ENCODE results near the gene PPM1A. TPM values are rescaled to one million over a fixed set of nuclear protein-coding genes. Genes with fewer than 3 reads are reported as not detected.

The PPM1A gene
- total and polyA plus RNA-seq, 2 of the 8 experiments (the other 6 are each of a cell fraction or from before 2014, with no cell fraction given), result 14.0 to 51.2 TPM

DNA sequence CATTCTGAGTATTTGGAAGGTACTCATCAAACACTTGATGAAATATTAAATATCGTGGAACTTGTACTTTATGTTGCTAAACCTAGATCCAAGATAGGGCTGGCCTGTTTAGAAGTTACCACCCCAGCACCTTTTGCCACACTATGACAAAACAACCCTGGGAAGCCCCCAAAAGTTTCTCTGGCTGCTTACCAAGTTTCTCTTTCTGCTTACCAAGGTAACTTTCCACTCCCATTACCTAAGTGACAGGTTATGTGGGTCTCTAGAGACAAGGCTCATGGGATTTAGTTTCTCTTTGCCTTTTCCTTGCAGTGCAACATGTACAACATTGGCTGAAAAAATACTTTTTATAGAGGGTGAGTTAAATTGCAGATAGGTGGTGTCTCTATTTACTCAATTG is 28.9 kb upstream of the PPM1A start:
- no peak overlapping the region for H2BK5ac ChIP-seq (ENCODE audit: low read depth, low read length)
- no peak overlapping the region for H2BK12ac ChIP-seq (ENCODE audit: low read depth, low read length)
- H3K27me3 ChIP-seq (replicated peaks in 1 of 4; ENCODE audit: control insufficient read depth in 3 of 4, extremely low read depth in 1 of 4, insufficient read depth in 3 of 4, low read length in 3 of 4), result no peaks in the 10 kb centered on the region; a peak in 1 of 7 replicates
- no peak overlapping the region for H2BK120ac ChIP-seq (replicated peaks; ENCODE audit: low read depth, low read length)
- no peak overlapping the region for H4K91ac ChIP-seq (replicated peaks; ENCODE audit: insufficient read length, low read length)
- H2AFZ ChIP-seq (ENCODE audit: low read length), result no peak overlapping the region
- H3K18ac ChIP-seq (ENCODE audit: extremely low read depth, low read length), result no peak overlapping the region
- no peak overlapping the region for H3K4me3 ChIP-seq (ENCODE audit: extremely low read depth in 1 of 4, insufficient read depth in 2 of 4, low read depth in 3 of 4, low read length in 4 of 4)
- H3K4me1 ChIP-seq (replicated peaks in 1 of 4; ENCODE audit: control insufficient read depth in 3 of 4, insufficient read depth in 4 of 4, low read length in 3 of 4), result peaks cover 0 to 5% (median 0%) of the 10 kb centered on the region in 4 experiments; a peak in 1 of 7 replicates
- no peaks in the 10 kb centered on the region for H3K9me3 ChIP-seq (ENCODE audit: insufficient read depth in 2 of 2, low read depth in 1 of 2, low read length in 1 of 2)
- H3K79me1 ChIP-seq (ENCODE audit: low read depth, low read length), result no peaks in the 10 kb centered on the region
- H3K79me2 ChIP-seq (ENCODE audit: control insufficient read depth in 1 of 2, insufficient read depth in 2 of 2, low read length in 2 of 2), result no peaks in the 10 kb centered on the region
- DNase-seq (ENCODE audit: low read depth in 1 of 2, low spot score in 2 of 2), result no peak
- no peak overlapping the region for H2AK5ac ChIP-seq (ENCODE audit: low read depth, low read length)
- no peak for FAIRE-seq
- H3K14ac ChIP-seq (ENCODE audit: insufficient read length), result no peak overlapping the region
- ChIA-PET CTCF (ENCODE audit: partially characterized antibody) (no interaction called here), POLR2A (ENCODE audit: partially characterized antibody) (no interaction called here)
- H3K4me2 ChIP-seq (ENCODE audit: insufficient read depth in 1 of 2, low read depth in 2 of 2, low read length in 2 of 2), result no peak overlapping the region
- no peaks in the 10 kb centered on the region for H3K23me2 ChIP-seq (ENCODE audit: low read depth, low read length)
- no peak overlapping the region for H4K5ac ChIP-seq (ENCODE audit: insufficient read length, low read depth, low read length)
- H3K36me3 ChIP-seq (ENCODE audit: control insufficient read depth in 2 of 4, insufficient read depth in 4 of 4, low read length in 3 of 4), result no peaks in the 10 kb centered on the region
- H4K20me1 ChIP-seq (replicated peaks in 1 of 2; ENCODE audit: control insufficient read depth in 1 of 2, insufficient read depth in 2 of 2, low read length in 2 of 2), result no peaks in the 10 kb centered on the region
- H3K23ac ChIP-seq (ENCODE audit: insufficient read length), result no peak overlapping the region
- no peak overlapping the region for H2BK20ac ChIP-seq (ENCODE audit: low read length)
- H3K56ac ChIP-seq (replicated peaks; ENCODE audit: insufficient read length, low read depth, low read length), result no peak overlapping the region
- WGBS, 2 experiments (ENCODE audit: extremely low coverage in 1 of 2, insufficient coverage in 1 of 2, insufficient read length in 1 of 2, insufficient replicate concordance in 2 of 2, low coverage in 1 of 2, low lambda C conversion rate in 2 of 2, missing lambda C conversion rate in 1 of 2), result 95% methylated on average over 1 of the region's 1 CpG; no CpG with 5 or more reads in 1 of the 2 experiments
- no peak for TF ChIP-seq TEAD4 (IDR thresholded peaks at IDR 0.05; ENCODE audit: low read depth, low read length)
- TF ChIP-seq TAF7 (optimal IDR thresholded peaks at IDR 0.05; ENCODE audit: borderline replicate concordance, low read depth, low read length), result no peak
- no peak for TF ChIP-seq FOSL1 (IDR thresholded peaks at IDR 0.05; ENCODE audit: insufficient read depth, low read depth, low read length)
- TF ChIP-seq SRF (IDR thresholded peaks at IDR 0.05; ENCODE audit: low read depth, low read length), result no peak
- no peak overlapping the region for H4K8ac ChIP-seq (ENCODE audit: extremely low read depth, insufficient read depth, low read length)
- H2BK15ac ChIP-seq (ENCODE audit: low read length), result no peak overlapping the region
- H3K27ac ChIP-seq (ENCODE audit: low read depth, low read length), result no peak overlapping the region
- H3K4ac ChIP-seq (replicated peaks; ENCODE audit: insufficient read length, low read depth, low read length), result no peak overlapping the region
- no peak overlapping the region for H3K9ac ChIP-seq (replicated peaks in 1 of 4; ENCODE audit: extremely low read depth in 1 of 4, low read depth in 3 of 4, low read length in 3 of 4)

Measured in H1 (cell line).